K562 (cell line): ENCODE data around the gene VPREB3. TPM values are rescaled to one million over a fixed set of nuclear protein-coding genes. Genes with fewer than 3 reads are reported as not detected.

ENCODE experiments used
- ATAC-seq: fragments of 200-7000 bp; cut with Tn5 transposase; 3 replicates; pipeline ENCODE4 v1.9.1; 2020; ENCODE audit warnings: moderate library complexity
- BruUV-seq: library from RNA; stranded (reverse); fragments of 400-500 nt; replicated peaks from 2 replicates; lab custom pipeline; 2021; lab: Mats Ljungman, UMichigan
- CTCF ChIA-PET: fragments of 300-600 bp; formaldehyde crosslinking; extraction: SDS; loops from one replicate; lab custom pipeline; 2021; ENCODE audit warnings: low intra/inter-chr PET ratio; lab: Yijun Ruan, JAX
- POLR2A ChIA-PET: fragments of 300-600, 350-650 bp; sonication (Branson Sonifier 250); formaldehyde crosslinking; extraction: SDS; loops from one replicate; lab custom pipeline; 2021; ENCODE audit warnings: antibody characterized with exemption, inconsistent platforms; lab: Yijun Ruan, JAX
- DNase-seq, 4 experiments: peaks; one replicate each; pipeline versions ENCODE4 v3.0.0 to v3.0.0-alpha.2; 2011 to 2018; ENCODE audit warnings: low spot score in 3 of 4, mixed read lengths in 3 of 4; ENCODE audit errors: extremely low read depth in 1 of 4
- FAIRE-seq: peaks from 2 replicates; lab custom pipeline; 2011; peaks lifted over from hg19 to GRCh38; lab: Jason Lieb, UNC
- H2AFZ ChIP-seq: 2 replicates; pipeline ENCODE4 v1.6.0; 2011; ENCODE audit warnings: low read depth, low read length, control low read depth, inconsistent platforms
- H3K27ac ChIP-seq: fragments of 200-600 bp; 3 replicates; pipeline ENCODE4 v1.8.0; 2011; ENCODE audit warnings: low read depth, mild to moderate bottlenecking, control low read depth, inconsistent platforms, low read length, moderate library complexity, mixed read lengths; ENCODE audit errors: extremely low read depth
- H3K27me3 ChIP-seq, 2 experiments: fragments of 300-600 bp in 1 of 2; 2 replicates in 1 of 2; 3 replicates in 1 of 2; pipeline versions ENCODE4 v1.6.0 to v1.8.0; 2011; ENCODE audit warnings: inconsistent platforms in 2 of 2, low read length in 2 of 2, mild to moderate bottlenecking in 1 of 2, mixed read lengths in 1 of 2, moderate library complexity in 1 of 2; ENCODE audit not compliant: control insufficient read depth in 2 of 2, insufficient read depth in 2 of 2
- H3K36me3 ChIP-seq: fragments of 300-600 bp; 3 replicates; pipeline ENCODE4 v1.8.0; 2011; ENCODE audit warnings: mild to moderate bottlenecking, low read length, inconsistent platforms; ENCODE audit not compliant: control insufficient read depth, insufficient read depth
- H3K4me1 ChIP-seq, 2 experiments: fragments of 200-600 bp in 1 of 2; replicated peaks in 1 of 2; 2 replicates in 1 of 2; 3 replicates in 1 of 2; pipeline versions ENCODE4 v1.5.1 to v1.8.0; 2011; ENCODE audit warnings: inconsistent platforms in 2 of 2, low read length in 2 of 2, mild to moderate bottlenecking in 1 of 2, mixed read lengths in 1 of 2, moderate library complexity in 1 of 2; ENCODE audit not compliant: control insufficient read depth in 2 of 2, insufficient read depth in 2 of 2
- H3K4me2 ChIP-seq: 2 replicates; pipeline ENCODE4 v1.6.1; 2011; ENCODE audit warnings: low read length, control low read depth, inconsistent platforms, mixed read lengths; ENCODE audit not compliant: insufficient read depth
- H3K4me3 ChIP-seq: fragments of 200-600 bp; sonication (generic), shearing (Covaris generic); 2 replicates; pipeline ENCODE4 v1.5.1; 2016; ENCODE audit warnings: control low read depth, inconsistent platforms
- H3K79me2 ChIP-seq: fragments of 200-600 bp; 3 replicates; pipeline ENCODE4 v1.8.0; 2011; ENCODE audit warnings: low read length, inconsistent platforms; ENCODE audit not compliant: control insufficient read depth, insufficient read depth
- H3K9ac ChIP-seq, 2 experiments: 2 replicates each; pipeline versions ENCODE4 v1.6.0 to v1.6.1; 2011; ENCODE audit warnings: low read depth in 2 of 2, low read length in 2 of 2, control low read depth in 1 of 2, inconsistent platforms in 1 of 2, mild to moderate bottlenecking in 1 of 2, mixed read lengths in 1 of 2; ENCODE audit not compliant: insufficient read depth in 1 of 2
- H3K9me1 ChIP-seq: one replicate; pipeline ENCODE4 v1.6.0; 2011; ENCODE audit warnings: inconsistent platforms, mild to moderate bottlenecking, low read length, moderate library complexity; ENCODE audit not compliant: control insufficient read depth, insufficient read depth
- H3K9me3 ChIP-seq: replicated peaks from 2 replicates; pipeline ENCODE4 v1.5.1; 2011; ENCODE audit warnings: low read depth, low read length, inconsistent platforms; ENCODE audit not compliant: control insufficient read depth, insufficient read depth
- H4K20me1 ChIP-seq: replicated peaks from 2 replicates; pipeline ENCODE4 v1.6.1; 2011; ENCODE audit warnings: low read length, inconsistent platforms, mixed read lengths; ENCODE audit not compliant: control insufficient read depth, insufficient read depth
- DACH1 ChIP-seq: fragments of 450-650 bp; IDR thresholded peaks from 2 replicates; pipeline ENCODE4 v1.6.1; 2018; ENCODE audit not compliant: partially characterized antibody
- GTF2E2 ChIP-seq: fragments of 200-800 bp; sonication (Bioruptor generic); IDR thresholded peaks from 2 replicates; pipeline ENCODE4 v1.6.1; 2016; ENCODE audit warnings: missing genetic modification characterization, missing compliant biosample characterization
- IFI16 ChIP-seq: fragments of 250-450 bp; sonication (Bioruptor Pico); IDR thresholded peaks from 2 replicates; pipeline ENCODE4 v2.1.2; 2022; ENCODE audit warnings: mild to moderate bottlenecking, inconsistent platforms
- SREBF2 ChIP-seq: sonication (generic); formaldehyde crosslinking; IDR thresholded peaks from 2 replicates; pipeline ENCODE4 v1.4.0; 2020; ENCODE audit warnings: mild to moderate bottlenecking, missing genetic modification reagents
- SRSF7 ChIP-seq: fragments of 200-400 bp; formaldehyde crosslinking; optimal IDR thresholded peaks from 2 replicates; pipeline ENCODE3; 2017; ENCODE audit warnings: mild to moderate bottlenecking, low read depth, low read length
- TFAM ChIP-seq: fragments of 250-450 bp; sonication (Bioruptor Pico); conservative IDR thresholded peaks from 2 replicates; pipeline ENCODE4 v1.5.0; 2021; ENCODE audit warnings: mild to moderate bottlenecking, moderate library complexity
- XRCC3 ChIP-seq: fragments of 450-650 bp; IDR thresholded peaks from 2 replicates; pipeline ENCODE4 v1.6.1; 2017; ENCODE audit warnings: mild to moderate bottlenecking, moderate library complexity
- WGBS: fragments of 100-300 bp; shearing (Covaris generic); methylation state at CpG from one replicate; pipeline ENCODE4 v1.1.6; 2016; ENCODE audit warnings: low coverage, mixed read lengths; ENCODE audit not compliant: insufficient coverage; ENCODE audit errors: missing lambda C conversion rate; 5-methylcytosine and 5-hydroxymethylcytosine counted together
- in situ Hi-C: fragments of 300-500 bp; cut with MboI; formaldehyde crosslinking; loops from 4 replicates; pipeline ENCODE4 v1.15.0; 2018; ENCODE audit warnings: inconsistent platforms, mixed read lengths
- intact Hi-C: fragments of 100-400 bp; cut with micrococcal nuclease; formaldehyde crosslinking; loops from 2 replicates; pipeline ENCODE4 v1.14.2; 2022
- polyA plus RNA-seq, 8 experiments: library from polyadenylated mRNA; depleted of rRNA in 4 of 8; stranded (reverse) in 5 of 8; unstranded in 3 of 8; fragments of >200 nt; fragmentation: Nextera tagmentation in 2 of 8; fragmentation: Illumina TruSeq in 1 of 8; extraction: Ambion mirVana in 2 of 8; extraction: Trizol in 1 of 8; gene quantifications; 2 replicates each; pipeline versions ENCODE4 v1.2.1 to v1.2.3, GENCODE V29; 2011 to 2014; ENCODE audit warnings: inconsistent platforms in 1 of 8, missing spikeins in 1 of 8
- total RNA-seq, 7 experiments: library from RNA; depleted of rRNA in 6 of 7; stranded (reverse); fragments of >200 nt in 6 of 7; fragmentation: Illumina TruSeq in 2 of 7; extraction: Trizol in 2 of 7; gene quantifications; 2 replicates each; pipeline versions ENCODE4 v1.2.1 to v1.2.3, GENCODE V29; 2011 to 2021; ENCODE audit warnings: low replicate concordance in 1 of 7
- TF ChIP-seq, protein P1 (sequence below): IDR thresholded peaks from 2 replicates; pipeline ENCODE4 v1.6.1; 2011; ENCODE audit warnings: borderline replicate concordance, low read depth, mild to moderate bottlenecking, moderate library complexity, low read length; ENCODE audit not compliant: insufficient read depth, poor library complexity, severe bottlenecking
- TF ChIP-seq, protein P2 (sequence below): sonication (generic); formaldehyde crosslinking; IDR thresholded peaks from 2 replicates; pipeline ENCODE4 v1.8.0; 2022; ENCODE audit warnings: mild to moderate bottlenecking, low read depth, missing genetic modification reagents

Gene VPREB3
- total and polyA plus RNA-seq, 9 of the 15 experiments (the other 6 are each of a cell fraction or from before 2014, with no cell fraction given) = 0.14 to 0.71 (median 0.20) TPM; not detected in 6

DNA sequence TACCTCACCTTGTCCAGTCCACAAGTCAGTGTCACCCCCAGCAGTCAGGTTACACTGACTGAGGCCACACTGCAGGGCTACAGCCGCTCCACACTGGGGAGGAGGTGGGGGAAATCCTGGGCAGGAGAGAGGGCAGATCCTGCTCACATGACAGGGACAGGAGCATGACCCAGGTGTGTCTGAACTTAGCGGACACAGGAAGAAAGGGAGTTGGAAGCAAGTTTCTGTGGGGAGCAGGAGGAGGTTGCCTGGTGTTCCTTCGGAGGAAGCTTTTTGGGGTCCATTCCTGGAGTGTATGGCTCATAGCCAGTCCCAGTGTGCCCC is 24.3 kb upstream of the VPREB3 start:
- 18% methylated on average over 3 of the region's 3 CpGs for WGBS
- FAIRE-seq (no peak), DNase-seq (no peak), ATAC-seq (no peak)
- intact Hi-C loops (no loop called here), in situ Hi-C loops (no loop called here)
- TF ChIP-seq SREBF2 (CRISPR knock-in tag) (no peak), IFI16 (CRISPR knock-in tag) (no peak), XRCC3 (no peak), SRSF7 (no peak), TFAM (CRISPR knock-in tag) (no peak), GTF2E2 (tag) (no peak), DACH1 (no peak)
- TF ChIP-seq, protein P1, sequence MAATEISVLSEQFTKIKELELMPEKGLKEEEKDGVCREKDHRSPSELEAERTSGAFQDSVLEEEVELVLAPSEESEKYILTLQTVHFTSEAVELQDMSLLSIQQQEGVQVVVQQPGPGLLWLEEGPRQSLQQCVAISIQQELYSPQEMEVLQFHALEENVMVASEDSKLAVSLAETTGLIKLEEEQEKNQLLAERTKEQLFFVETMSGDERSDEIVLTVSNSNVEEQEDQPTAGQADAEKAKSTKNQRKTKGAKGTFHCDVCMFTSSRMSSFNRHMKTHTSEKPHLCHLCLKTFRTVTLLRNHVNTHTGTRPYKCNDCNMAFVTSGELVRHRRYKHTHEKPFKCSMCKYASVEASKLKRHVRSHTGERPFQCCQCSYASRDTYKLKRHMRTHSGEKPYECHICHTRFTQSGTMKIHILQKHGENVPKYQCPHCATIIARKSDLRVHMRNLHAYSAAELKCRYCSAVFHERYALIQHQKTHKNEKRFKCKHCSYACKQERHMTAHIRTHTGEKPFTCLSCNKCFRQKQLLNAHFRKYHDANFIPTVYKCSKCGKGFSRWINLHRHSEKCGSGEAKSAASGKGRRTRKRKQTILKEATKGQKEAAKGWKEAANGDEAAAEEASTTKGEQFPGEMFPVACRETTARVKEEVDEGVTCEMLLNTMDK = no peak
- TF ChIP-seq, protein P2, sequence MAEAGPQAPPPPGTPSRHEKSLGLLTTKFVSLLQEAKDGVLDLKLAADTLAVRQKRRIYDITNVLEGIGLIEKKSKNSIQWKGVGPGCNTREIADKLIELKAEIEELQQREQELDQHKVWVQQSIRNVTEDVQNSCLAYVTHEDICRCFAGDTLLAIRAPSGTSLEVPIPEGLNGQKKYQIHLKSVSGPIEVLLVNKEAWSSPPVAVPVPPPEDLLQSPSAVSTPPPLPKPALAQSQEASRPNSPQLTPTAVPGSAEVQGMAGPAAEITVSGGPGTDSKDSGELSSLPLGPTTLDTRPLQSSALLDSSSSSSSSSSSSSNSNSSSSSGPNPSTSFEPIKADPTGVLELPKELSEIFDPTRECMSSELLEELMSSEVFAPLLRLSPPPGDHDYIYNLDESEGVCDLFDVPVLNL (CRISPR knock-in tag) = no peak
- H3K27me3 ChIP-seq = no peaks in the 10 kb centered on the region
- H3K4me1 ChIP-seq = peaks cover 0 to 25% of the 10 kb centered on the region in 2 experiments; a peak in 2 of 5 replicates
- H4K20me1 ChIP-seq = no peaks in the 10 kb centered on the region
- no peak overlapping the region; a peak in 1 of 4 replicates for H3K9ac ChIP-seq
- no peak overlapping the region for H3K4me3 ChIP-seq
- no peak overlapping the region for H3K27ac ChIP-seq
- no peaks in the 10 kb centered on the region for H3K36me3 ChIP-seq
- CTCF ChIA-PET = no interaction called here
- H3K4me2 ChIP-seq = no peak overlapping the region
- H3K79me2 ChIP-seq = no peaks in the 10 kb centered on the region
- no peaks in the 10 kb centered on the region for H3K9me3 ChIP-seq
- H3K9me1 ChIP-seq = no peaks in the 10 kb centered on the region
- H2AFZ ChIP-seq = no peak overlapping the region
- POLR2A ChIA-PET = interaction anchor here (1.0 to 1.1 kb wide), 2 partner anchors 11 to 588 kb away, joined by 3 to 4 read pairs; no protein-coding TSS in a partner anchor
- BruUV-seq = no TSS peak
